HepG2 (cell line): ENCODE results near the gene UST. TPM values are rescaled to one million over a fixed set of nuclear protein-coding genes. Genes with fewer than 3 reads are reported as not detected.

Experiments
- ATAC-seq: fragments of 200-7000 bp; cut with Tn5 transposase; 3 replicates; pipeline ENCODE4 v1.9.1; 2020; ENCODE audit warnings: mild to moderate bottlenecking, moderate library complexity
- BruUV-seq: library from RNA; stranded (reverse); fragments of 400-500 nt; replicated peaks from 2 replicates; lab custom pipeline; 2021; lab: Mats Ljungman, UMichigan
- CTCF ChIA-PET: fragments of 300-600 bp; formaldehyde crosslinking; extraction: SDS; loops from one replicate; lab custom pipeline; 2021; ENCODE audit warnings: low total read pairs, inconsistent platforms, low intra/inter-chr PET ratio; lab: Yijun Ruan, JAX
- POLR2A ChIA-PET: fragments of 350-600 bp; sonication (Branson Sonifier 250); formaldehyde crosslinking; loops from one replicate; lab custom pipeline; 2020; ENCODE audit warnings: antibody characterized with exemption, inconsistent platforms; lab: Yijun Ruan, JAX
- DNase-seq: peaks from one replicate; pipeline ENCODE4 v3.0.0-alpha.2; 2015; ENCODE audit warnings: low spot score
- FAIRE-seq: peaks from 3 replicates; lab custom pipeline; 2011; peaks lifted over from hg19 to GRCh38; lab: Jason Lieb, UNC
- H2AFZ ChIP-seq: one replicate; pipeline ENCODE4 v1.6.1; 2011; ENCODE audit warnings: low read length, inconsistent platforms
- H3K27ac ChIP-seq: fragments of 300-600 bp; 3 replicates; pipeline ENCODE4 v1.8.0; 2011; ENCODE audit warnings: mixed run types, mild to moderate bottlenecking, mixed read lengths, low read length, inconsistent platforms; ENCODE audit not compliant: insufficient read depth; ENCODE audit errors: extremely low read length
- H3K27me3 ChIP-seq, 2 experiments: fragments of 200-600 bp in 1 of 2; 2 replicates in 1 of 2; 3 replicates in 1 of 2; pipeline versions ENCODE4 v1.6.0 to v1.8.0; 2011; ENCODE audit warnings: low read length in 2 of 2, mild to moderate bottlenecking in 2 of 2, moderate library complexity in 2 of 2, inconsistent platforms in 1 of 2; ENCODE audit not compliant: insufficient read depth in 2 of 2, control insufficient read depth in 1 of 2
- H3K36me3 ChIP-seq, 2 experiments: fragments of 200-600 bp in 1 of 2; replicated peaks in 1 of 2; 2 replicates in 1 of 2; 3 replicates in 1 of 2; pipeline versions ENCODE4 v1.5.1 to v1.8.0; 2011; ENCODE audit warnings: low read length in 2 of 2, inconsistent platforms in 1 of 2; ENCODE audit not compliant: insufficient read depth in 2 of 2, control insufficient read depth in 1 of 2
- H3K4me1 ChIP-seq: 2 replicates; pipeline ENCODE4 v1.5.1; 2012; ENCODE audit warnings: low read length, inconsistent platforms; ENCODE audit not compliant: insufficient read depth
- H3K4me2 ChIP-seq: 2 replicates; pipeline ENCODE4 v1.6.0; 2011; ENCODE audit warnings: low read depth, low read length, inconsistent platforms
- H3K4me3 ChIP-seq, 3 experiments: fragments of 200-600 bp in 1 of 3; sonication (generic), shearing (Covaris generic) in 1 of 3; replicated peaks in 1 of 3; 2 replicates each; pipeline ENCODE4 v1.5.1; 2011 to 2016; ENCODE audit warnings: low read length in 3 of 3, inconsistent platforms in 2 of 3, low read depth in 2 of 3, mild to moderate bottlenecking in 2 of 3, control low read depth in 1 of 3, mixed read lengths in 1 of 3; ENCODE audit not compliant: insufficient read depth in 1 of 3
- H3K79me2 ChIP-seq: one replicate; pipeline ENCODE4 v1.6.1; 2011; ENCODE audit warnings: low read length, inconsistent platforms; ENCODE audit not compliant: insufficient read depth
- H3K9ac ChIP-seq: 2 replicates; pipeline ENCODE4 v1.6.0; 2011; ENCODE audit warnings: mild to moderate bottlenecking, low read depth, low read length, inconsistent platforms; ENCODE audit not compliant: insufficient read depth
- H3K9me3 ChIP-seq: 2 replicates; pipeline ENCODE4 v1.5.1; 2012; ENCODE audit warnings: mild to moderate bottlenecking, low read length
- H4K20me1 ChIP-seq: 2 replicates; pipeline ENCODE4 v1.6.0; 2011; ENCODE audit warnings: inconsistent platforms, mild to moderate bottlenecking, low read length, moderate library complexity; ENCODE audit not compliant: insufficient read depth
- ESRRA ChIP-seq: sonication (generic); formaldehyde crosslinking; IDR thresholded peaks from 2 replicates; pipeline ENCODE4 v1.5.1; 2020; ENCODE audit warnings: mild to moderate bottlenecking, low read depth, missing genetic modification reagents
- FOXJ3 ChIP-seq: sonication (generic); formaldehyde crosslinking; IDR thresholded peaks from 2 replicates; pipeline ENCODE4 v1.4.0; 2020; ENCODE audit warnings: missing genetic modification reagents, mild to moderate bottlenecking, borderline replicate concordance
- PLSCR1 ChIP-seq: sonication (generic); formaldehyde crosslinking; IDR thresholded peaks from 2 replicates; pipeline ENCODE4 v1.5.0; 2020; ENCODE audit warnings: missing genetic modification reagents, mild to moderate bottlenecking, borderline replicate concordance
- POLR2G ChIP-seq: fragments of 200-400 bp; formaldehyde crosslinking; IDR thresholded peaks from 2 replicates; pipeline ENCODE4 v1.6.1; 2018; ENCODE audit warnings: mild to moderate bottlenecking, low read depth, low read length, moderate library complexity
- PRMT3 ChIP-seq: sonication (generic); formaldehyde crosslinking; IDR thresholded peaks from 2 replicates; pipeline ENCODE4 v1.8.1; 2022; ENCODE audit warnings: low read depth, mild to moderate bottlenecking, moderate library complexity, missing genetic modification reagents, borderline replicate concordance
- WIZ ChIP-seq: sonication (generic); formaldehyde crosslinking; IDR thresholded peaks from 2 replicates; pipeline ENCODE4 v1.5.1; 2020; ENCODE audit warnings: mild to moderate bottlenecking, missing genetic modification reagents
- ZFX ChIP-seq: sonication (generic); formaldehyde crosslinking; IDR thresholded peaks from 2 replicates; pipeline ENCODE4 v1.4.0; 2020; ENCODE audit warnings: mild to moderate bottlenecking, low read depth, missing genetic modification reagents, moderate library complexity
- ZNF256 ChIP-seq: sonication (generic); formaldehyde crosslinking; conservative IDR thresholded peaks from 2 replicates; pipeline ENCODE4 v1.4.0; 2020; ENCODE audit warnings: missing genetic modification reagents
- ZNF264 ChIP-seq: sonication (generic); formaldehyde crosslinking; IDR thresholded peaks from 2 replicates; pipeline ENCODE4 v1.4.0; 2020; ENCODE audit warnings: missing genetic modification reagents
- ZNF432 ChIP-seq: sonication (generic); formaldehyde crosslinking; IDR thresholded peaks from 2 replicates; pipeline ENCODE4 v1.5.0; 2020; ENCODE audit warnings: missing genetic modification reagents, mild to moderate bottlenecking, borderline replicate concordance
- ZNF766 ChIP-seq: sonication (generic); formaldehyde crosslinking; IDR thresholded peaks from 2 replicates; pipeline ENCODE4 v1.5.0; 2020; ENCODE audit warnings: missing genetic modification reagents, borderline replicate concordance
- ZNF841 ChIP-seq: sonication (generic); formaldehyde crosslinking; IDR thresholded peaks from 2 replicates; pipeline ENCODE4 v1.8.1; 2023; ENCODE audit warnings: missing genetic modification reagents, borderline replicate concordance
- WGBS: methylation state at CpG from one replicate; pipeline ENCODE4 v1.1.6; 2017; ENCODE audit warnings: low lambda C conversion rate; 5-methylcytosine and 5-hydroxymethylcytosine counted together
- in situ Hi-C: cut with HindIII; loops from 2 replicates; pipeline ENCODE4 v1.10.0; 2017; ENCODE audit warnings: low pct_unique_long_range_greater_than_20kb; ENCODE audit not compliant: extremely low pct_ligation_motif_present
- intact Hi-C: fragments of 100-400 bp; cut with micrococcal nuclease; formaldehyde crosslinking; loops from one replicate; pipeline ENCODE4 v1.10.0; 2022; ENCODE audit not compliant: unreplicated experiment
- polyA plus RNA-seq, 8 experiments: library from polyadenylated mRNA; depleted of rRNA in 3 of 8; stranded (reverse) in 7 of 8; unstranded in 1 of 8; fragments of >200 nt; fragmentation: Illumina TruSeq in 4 of 8; extraction: Trizol in 4 of 8; gene quantifications; 2 replicates each; pipeline versions ENCODE4 v1.2.1 to v1.2.3, GENCODE V29; 2011 to 2016; ENCODE audit warnings: low read depth in 4 of 8, missing spikeins in 1 of 8, mixed read lengths in 1 of 8; ENCODE audit not compliant: insufficient read depth in 1 of 8
- total RNA-seq, 5 experiments: library from RNA; depleted of rRNA; stranded (reverse); fragments of >200 nt; fragmentation: Illumina TruSeq; extraction: Trizol; gene quantifications; 2 replicates each; pipeline ENCODE4 v1.2.3, GENCODE V29; 2016; ENCODE audit warnings: low read depth in 1 of 5
- TF ChIP-seq, protein P1 (sequence below): sonication (generic); formaldehyde crosslinking; conservative IDR thresholded peaks from 2 replicates; pipeline ENCODE4 v1.5.0; 2020; ENCODE audit warnings: missing genetic modification reagents
- TF ChIP-seq, protein P2 (sequence below): sonication (generic); formaldehyde crosslinking; IDR thresholded peaks from 2 replicates; pipeline ENCODE4 v1.4.0; 2020; ENCODE audit warnings: missing genetic modification reagents, borderline replicate concordance

The UST gene
- total and polyA plus RNA-seq, 2 of the 13 experiments (the other 11 are each of a cell fraction or from before 2014, with no cell fraction given) = 0.27 TPM; not detected in 1

DNA sequence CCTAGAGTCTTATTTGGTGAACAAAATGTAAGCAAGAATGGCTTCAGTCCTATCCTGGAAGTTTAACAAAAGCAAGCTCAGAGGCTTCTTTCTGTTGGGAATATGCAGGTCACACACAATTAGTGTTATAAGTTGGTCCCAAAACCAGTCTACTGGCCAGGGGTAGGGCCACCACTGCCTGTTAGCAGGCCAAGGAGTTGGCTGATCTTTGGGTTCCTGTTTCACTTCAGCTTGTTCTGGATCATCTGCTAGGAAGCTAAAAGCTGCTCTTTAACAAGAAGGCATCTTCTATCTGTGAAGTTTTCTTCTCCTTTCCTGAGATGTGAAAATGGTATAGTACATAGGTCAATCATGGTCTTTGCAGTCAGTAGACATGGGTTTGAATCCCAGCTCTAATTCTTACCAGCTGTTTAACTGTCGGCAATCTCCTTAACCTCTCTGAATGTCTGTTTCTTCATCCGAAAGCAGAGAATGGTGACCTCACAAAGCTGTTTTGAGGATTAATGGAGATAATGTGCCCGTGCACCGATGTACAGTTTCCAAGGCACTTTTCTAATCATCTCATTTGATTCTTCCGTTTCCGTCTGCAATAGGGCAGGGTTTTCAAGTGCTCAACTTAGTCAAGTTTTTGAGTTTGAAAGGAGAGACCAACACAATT, 299.5 kb downstream of the UST start:
- H3K4me1 ChIP-seq = peaks cover 4% of the 10 kb centered on the region; the same call in 1 of the 2 replicates
- H3K9ac ChIP-seq = no peak overlapping the region
- no peak overlapping the region for H3K4me2 ChIP-seq
- no peaks in the 10 kb centered on the region for H4K20me1 ChIP-seq
- H3K79me2 ChIP-seq = no peaks in the 10 kb centered on the region
- H3K36me3 ChIP-seq = no peaks in the 10 kb centered on the region
- no peak overlapping the region for H3K27ac ChIP-seq
- no peak overlapping the region for H3K4me3 ChIP-seq
- 68% methylated on average over 6 of the region's 6 CpGs for WGBS
- no peaks in the 10 kb centered on the region for H3K9me3 ChIP-seq
- intact Hi-C loops = no loop called here
- in situ Hi-C loops = no loop called here
- no peak for DNase-seq
- no peaks in the 10 kb centered on the region for H3K27me3 ChIP-seq
- no peak for ATAC-seq
- no peak for FAIRE-seq
- H2AFZ ChIP-seq = no peak overlapping the region
- POLR2A ChIA-PET = no interaction called here
- TF ChIP-seq, protein P1, sequence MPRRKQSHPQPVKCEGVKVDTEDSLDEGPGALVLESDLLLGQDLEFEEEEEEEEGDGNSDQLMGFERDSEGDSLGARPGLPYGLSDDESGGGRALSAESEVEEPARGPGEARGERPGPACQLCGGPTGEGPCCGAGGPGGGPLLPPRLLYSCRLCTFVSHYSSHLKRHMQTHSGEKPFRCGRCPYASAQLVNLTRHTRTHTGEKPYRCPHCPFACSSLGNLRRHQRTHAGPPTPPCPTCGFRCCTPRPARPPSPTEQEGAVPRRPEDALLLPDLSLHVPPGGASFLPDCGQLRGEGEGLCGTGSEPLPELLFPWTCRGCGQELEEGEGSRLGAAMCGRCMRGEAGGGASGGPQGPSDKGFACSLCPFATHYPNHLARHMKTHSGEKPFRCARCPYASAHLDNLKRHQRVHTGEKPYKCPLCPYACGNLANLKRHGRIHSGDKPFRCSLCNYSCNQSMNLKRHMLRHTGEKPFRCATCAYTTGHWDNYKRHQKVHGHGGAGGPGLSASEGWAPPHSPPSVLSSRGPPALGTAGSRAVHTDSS (CRISPR knock-in tag) = no peak
- no peak for TF ChIP-seq ZNF264
- TF ChIP-seq ZNF432 (CRISPR knock-in tag) = no peak
- TF ChIP-seq, protein P2, sequence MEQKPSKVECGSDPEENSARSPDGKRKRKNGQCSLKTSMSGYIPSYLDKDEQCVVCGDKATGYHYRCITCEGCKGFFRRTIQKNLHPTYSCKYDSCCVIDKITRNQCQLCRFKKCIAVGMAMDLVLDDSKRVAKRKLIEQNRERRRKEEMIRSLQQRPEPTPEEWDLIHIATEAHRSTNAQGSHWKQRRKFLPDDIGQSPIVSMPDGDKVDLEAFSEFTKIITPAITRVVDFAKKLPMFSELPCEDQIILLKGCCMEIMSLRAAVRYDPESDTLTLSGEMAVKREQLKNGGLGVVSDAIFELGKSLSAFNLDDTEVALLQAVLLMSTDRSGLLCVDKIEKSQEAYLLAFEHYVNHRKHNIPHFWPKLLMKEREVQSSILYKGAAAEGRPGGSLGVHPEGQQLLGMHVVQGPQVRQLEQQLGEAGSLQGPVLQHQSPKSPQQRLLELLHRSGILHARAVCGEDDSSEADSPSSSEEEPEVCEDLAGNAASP (CRISPR knock-in tag) = no peak
- no peak for TF ChIP-seq ZNF256 (CRISPR knock-in tag)
- no peak for TF ChIP-seq POLR2G
- TF ChIP-seq ESRRA = no peak
- no peak for TF ChIP-seq PRMT3 (CRISPR knock-in tag)
- no peak for TF ChIP-seq PLSCR1 (CRISPR knock-in tag)
- no peak for TF ChIP-seq ZNF841 (CRISPR knock-in tag)
- no peak for TF ChIP-seq ZNF766 (CRISPR knock-in tag)
- TF ChIP-seq ZFX (CRISPR knock-in tag) = no peak
- TF ChIP-seq WIZ (CRISPR knock-in tag) = no peak
- TF ChIP-seq FOXJ3 (CRISPR knock-in tag) = no peak
- TF ChIP-seq, all 625 proteins: peak for 0
- no TSS peak for BruUV-seq
- CTCF ChIA-PET = no interaction called here
